Vagina (tissue), 2 donors: Measurements from ENCODE around the gene OR10G8.

Source experiments
- POLR2A ChIP-seq, 2 donors: fragments of 450-650 bp; IDR thresholded peaks; one replicate each; pipeline ENCODE4 v1.6.1; 2017; ENCODE audit warnings: antibody characterized with exemption in 2 of 2, mild to moderate bottlenecking in 2 of 2, moderate library complexity in 2 of 2
- TF ChIP-seq, protein P1 (sequence below), 3 experiments: fragments of 450-650 bp in 2 of 3; fragments of 200-600 bp in 1 of 3; sonication (generic) in 1 of 3; IDR thresholded peaks; one replicate each; pipeline ENCODE4 v1.5.1; 2017 to 2019; ENCODE audit warnings: antibody characterized with exemption in 3 of 3, mild to moderate bottlenecking in 2 of 3, moderate library complexity in 2 of 3

DNA sequence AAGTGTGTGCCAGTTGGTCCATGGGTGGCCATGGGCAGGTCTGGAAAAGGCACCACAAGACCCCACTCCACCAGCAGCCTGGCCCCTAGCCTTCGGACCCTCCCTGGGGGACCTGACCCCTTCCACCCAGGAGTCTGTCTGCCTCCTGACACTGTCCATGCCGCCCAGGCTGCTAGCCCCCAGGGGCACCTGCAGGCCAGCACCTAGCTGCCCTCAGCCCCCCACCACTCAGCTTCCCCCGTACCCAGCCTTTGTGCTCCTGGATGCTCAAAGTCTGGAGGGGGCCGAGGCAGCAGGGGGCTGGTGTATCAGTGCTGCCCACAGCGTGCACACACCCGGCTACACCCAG, 48.9 kb downstream of the OR10G8 start:
- TF ChIP-seq, protein P1, sequence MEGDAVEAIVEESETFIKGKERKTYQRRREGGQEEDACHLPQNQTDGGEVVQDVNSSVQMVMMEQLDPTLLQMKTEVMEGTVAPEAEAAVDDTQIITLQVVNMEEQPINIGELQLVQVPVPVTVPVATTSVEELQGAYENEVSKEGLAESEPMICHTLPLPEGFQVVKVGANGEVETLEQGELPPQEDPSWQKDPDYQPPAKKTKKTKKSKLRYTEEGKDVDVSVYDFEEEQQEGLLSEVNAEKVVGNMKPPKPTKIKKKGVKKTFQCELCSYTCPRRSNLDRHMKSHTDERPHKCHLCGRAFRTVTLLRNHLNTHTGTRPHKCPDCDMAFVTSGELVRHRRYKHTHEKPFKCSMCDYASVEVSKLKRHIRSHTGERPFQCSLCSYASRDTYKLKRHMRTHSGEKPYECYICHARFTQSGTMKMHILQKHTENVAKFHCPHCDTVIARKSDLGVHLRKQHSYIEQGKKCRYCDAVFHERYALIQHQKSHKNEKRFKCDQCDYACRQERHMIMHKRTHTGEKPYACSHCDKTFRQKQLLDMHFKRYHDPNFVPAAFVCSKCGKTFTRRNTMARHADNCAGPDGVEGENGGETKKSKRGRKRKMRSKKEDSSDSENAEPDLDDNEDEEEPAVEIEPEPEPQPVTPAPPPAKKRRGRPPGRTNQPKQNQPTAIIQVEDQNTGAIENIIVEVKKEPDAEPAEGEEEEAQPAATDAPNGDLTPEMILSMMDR (IDR thresholded peaks at IDR 0.05): no peak
- no peak for TF ChIP-seq POLR2A (IDR thresholded peaks at IDR 0.05)
